OCI-LY1 (cell line): ENCODE data around the gene ELL.

Source experiments
- H2AFZ ChIP-seq: fragments of 200-600 bp; sonication (generic), shearing (Covaris generic); 2 replicates; pipeline ENCODE4 v1.6.0; 2014; ENCODE audit warnings: antibody characterized with exemption, mild to moderate bottlenecking, low read length
- H3F3A ChIP-seq: fragments of 200-600 bp; sonication (generic), shearing (Covaris generic); 2 replicates; pipeline ENCODE4 v1.6.0; 2014; ENCODE audit warnings: mild to moderate bottlenecking, antibody characterized with exemption, low read length, moderate library complexity; ENCODE audit not compliant: insufficient read depth
- H3K27ac ChIP-seq: fragments of 200-600 bp; sonication (generic); 2 replicates; pipeline ENCODE4 v1.5.1; 2014; ENCODE audit warnings: low read length, mixed run types, mild to moderate bottlenecking, low read depth; ENCODE audit not compliant: poor library complexity, severe bottlenecking
- H3K27me3 ChIP-seq: fragments of 200-600 bp; sonication (generic); 2 replicates; pipeline ENCODE4 v1.6.0; 2014; ENCODE audit warnings: antibody characterized with exemption, mild to moderate bottlenecking, low read length, moderate library complexity; ENCODE audit not compliant: insufficient read depth
- H3K36me3 ChIP-seq: fragments of 200-600 bp; sonication (generic); 2 replicates; pipeline ENCODE4 v1.6.1; 2014; ENCODE audit warnings: mild to moderate bottlenecking, antibody characterized with exemption, low read length, moderate library complexity, mixed read lengths; ENCODE audit not compliant: insufficient read depth
- H3K4me1 ChIP-seq: fragments of 200-600 bp; sonication (generic); 2 replicates; pipeline ENCODE4 v1.5.1; 2014; ENCODE audit warnings: mild to moderate bottlenecking, low read length, moderate library complexity; ENCODE audit not compliant: insufficient read depth, severe bottlenecking
- H3K4me2 ChIP-seq: fragments of 200-600 bp; sonication (generic), shearing (Covaris generic); 2 replicates; pipeline ENCODE4 v1.6.1; 2014; ENCODE audit warnings: low read length
- H3K4me3 ChIP-seq: fragments of 200-600 bp; sonication (generic); 2 replicates; pipeline ENCODE4 v1.5.1; 2014; ENCODE audit warnings: low read length, low read depth, mild to moderate bottlenecking, mixed read lengths; ENCODE audit not compliant: poor library complexity, severe bottlenecking
- H3K79me2 ChIP-seq: fragments of 200-600 bp; shearing (Covaris generic); 2 replicates; pipeline ENCODE4 v1.6.1; 2016; ENCODE audit warnings: mixed run types, low read length, mixed read lengths; ENCODE audit not compliant: insufficient read depth
- H3K9ac ChIP-seq: fragments of 200-600 bp; sonication (generic), shearing (Covaris generic); 2 replicates; pipeline ENCODE4 v1.6.1; 2014; ENCODE audit warnings: mild to moderate bottlenecking, low read length, mixed read lengths
- H3K9me2 ChIP-seq: fragments of 200-600 bp; sonication (generic), shearing (Covaris generic); 2 replicates; pipeline ENCODE4 v1.6.1; 2014; ENCODE audit warnings: low read depth, mild to moderate bottlenecking, low read length, mixed read lengths
- H3K9me3 ChIP-seq: fragments of 200-600 bp; shearing (Covaris generic); 2 replicates; pipeline ENCODE4 v1.6.1; 2014; ENCODE audit warnings: low read length, mixed read lengths
- H4K20me1 ChIP-seq: fragments of 200-600 bp; sonication (generic), shearing (Covaris generic); 2 replicates; pipeline ENCODE4 v1.6.0; 2016; ENCODE audit warnings: mild to moderate bottlenecking, low read length; ENCODE audit not compliant: insufficient read depth
- CTCF ChIP-seq: fragments of 200-600 bp; sonication (generic), shearing (Covaris generic); IDR thresholded peaks from 2 replicates; pipeline ENCODE4 v1.5.1; 2017; ENCODE audit warnings: mild to moderate bottlenecking, antibody characterized with exemption, low read length, moderate library complexity, mixed read lengths
- EZH2 ChIP-seq: fragments of 200-600 bp; sonication (generic), shearing (Covaris generic); IDR thresholded peaks from 2 replicates; pipeline ENCODE4 v1.8.0; 2017; ENCODE audit warnings: borderline replicate concordance, mixed run types, mild to moderate bottlenecking, antibody characterized with exemption, low read length, moderate library complexity, mixed read lengths

The ELL gene

GRCh38 chr19:18421371-18421959 lies 100.4 kb downstream of the ELL start:
- H3K9me2 ChIP-seq, result no peaks in the 10 kb centered on the region
- no peaks in the 10 kb centered on the region for H3K27me3 ChIP-seq
- H2AFZ ChIP-seq, result no peak overlapping the region
- no peak for TF ChIP-seq EZH2
- TF ChIP-seq CTCF, result no peak
- H3K79me2 ChIP-seq, result no peaks in the 10 kb centered on the region
- H3K4me3 ChIP-seq, result no peak overlapping the region
- H3K4me1 ChIP-seq, result peaks cover 43% of the 10 kb centered on the region
- H3K4me2 ChIP-seq, result no peak overlapping the region
- H4K20me1 ChIP-seq, result no peaks in the 10 kb centered on the region
- H3K9ac ChIP-seq, result no peak overlapping the region
- H3K36me3 ChIP-seq, result no peaks in the 10 kb centered on the region
- H3K27ac ChIP-seq, result no peak overlapping the region
- no peaks in the 10 kb centered on the region for H3F3A ChIP-seq
- H3K9me3 ChIP-seq, result no peaks in the 10 kb centered on the region

- Histone ChIP-seq H3K4me1 (peaks cover 44% of the 10 kb centered on the region), H3K4me3 (no peak overlapping the region), H2AFZ (no peak overlapping the region), H3K27ac (no peak overlapping the region), H4K20me1 (no peaks in the 10 kb centered on the region), H3K36me3 (no peaks in the 10 kb centered on the region), H3K27me3 (no peaks in the 10 kb centered on the region), H3K4me2 (no peak overlapping the region), H3F3A (no peaks in the 10 kb centered on the region), H3K9ac (no peak overlapping the region), H3K9me2 (no peaks in the 10 kb centered on the region), H3K79me2 (no peaks in the 10 kb centered on the region), H3K9me3 (no peaks in the 10 kb centered on the region)
- TF ChIP-seq EZH2, result no peak
- no peak for TF ChIP-seq CTCF
Measured at GRCh38 chr19:18420930-18421329, 100.9 kb downstream of the ELL start.

- H3K9ac ChIP-seq, result peak overlapping the region; percentile 60
- no peaks in the 10 kb centered on the region for H3K27me3 ChIP-seq
- TF ChIP-seq CTCF (no peak), EZH2 (no peak)
- no peaks in the 10 kb centered on the region for H3K9me2 ChIP-seq
- no peak overlapping the region for H2AFZ ChIP-seq
- no peaks in the 10 kb centered on the region for H3K36me3 ChIP-seq
- H3K79me2 ChIP-seq, result no peaks in the 10 kb centered on the region
- no peak overlapping the region for H3K27ac ChIP-seq
- H3K4me1 ChIP-seq, result peaks cover 44% of the 10 kb centered on the region
- peak overlapping the region; percentile 65 for H3K4me3 ChIP-seq
- no peaks in the 10 kb centered on the region for H3F3A ChIP-seq
- no peaks in the 10 kb centered on the region for H4K20me1 ChIP-seq
- H3K4me2 ChIP-seq, result peak overlapping the region; percentile 85
- H3K9me3 ChIP-seq, result no peaks in the 10 kb centered on the region
Measured at GRCh38 chr19:18419699-18420460, 102.0 kb downstream of the ELL start.
